Spleen (tissue), 13 donors: ENCODE data around the gene PATE1. TPM values are rescaled to one million over a fixed set of nuclear protein-coding genes. Genes with fewer than 3 reads are reported as not detected.
"Not testable (repeated sequence)": the region's sequence is repeated elsewhere in the genome, so short reads cannot be mapped to it uniquely, and the experiment has no call there.

Experiments used
- DNase-seq: peaks from one replicate; pipeline ENCODE4 v3.0.0-alpha.2; 2020
- H3K27ac ChIP-seq, 8 donors: fragments of 200-600 bp; sonication (generic) in 7 of 8; 1 replicate in 4 of 8; 2 replicates in 4 of 8; pipeline versions ENCODE4 v1.5.0 to v1.8.0; 2016 to 2021; ENCODE audit warnings: inconsistent platforms in 4 of 8, mild to moderate bottlenecking in 4 of 8, moderate library complexity in 1 of 8
- H3K27me3 ChIP-seq, 7 donors: fragments of 200-600 bp; sonication (generic) in 6 of 7; replicated peaks in 1 of 7; 1 replicate in 4 of 7; 2 replicates in 3 of 7; pipeline versions ENCODE4 v1.5.0 to v1.8.0; 2016 to 2021; ENCODE audit warnings: inconsistent platforms in 3 of 7, mild to moderate bottlenecking in 1 of 7
- H3K36me3 ChIP-seq, 6 donors: fragments of 200-600 bp; sonication (generic) in 5 of 6; 1 replicate in 4 of 6; 2 replicates in 2 of 6; pipeline versions ENCODE4 v1.5.0 to v1.8.0; 2016 to 2021; ENCODE audit warnings: inconsistent platforms in 2 of 6
- H3K4me1 ChIP-seq, 6 donors: fragments of 200-600 bp; sonication (generic) in 5 of 6; 1 replicate in 3 of 6; 2 replicates in 3 of 6; pipeline versions ENCODE4 v1.5.0 to v1.8.0; 2016 to 2021; ENCODE audit warnings: inconsistent platforms in 3 of 6
- H3K4me3 ChIP-seq, 8 donors: fragments of 200-600 bp; sonication (generic) in 7 of 8; 1 replicate in 4 of 8; 2 replicates in 4 of 8; pipeline versions ENCODE4 v1.5.0 to v1.8.0; 2016 to 2021; ENCODE audit warnings: inconsistent platforms in 4 of 8, mild to moderate bottlenecking in 4 of 8, moderate library complexity in 2 of 8
- H3K9me3 ChIP-seq, 8 donors: fragments of 200-600 bp; sonication (generic) in 7 of 8; 1 replicate in 4 of 8; 2 replicates in 4 of 8; pipeline versions ENCODE4 v1.5.0 to v1.8.0; 2016 to 2021; ENCODE audit warnings: inconsistent platforms in 4 of 8
- POLR2A ChIP-seq, 3 donors: fragments of 450-650 bp; IDR thresholded peaks; one replicate each; pipeline ENCODE4 v1.5.1; 2017; ENCODE audit warnings: antibody characterized with exemption in 3 of 3, mild to moderate bottlenecking in 1 of 3
- POLR2AphosphoS5 ChIP-seq, 3 donors: sonication (generic); formaldehyde crosslinking; IDR thresholded peaks; one replicate each; pipeline ENCODE4 v1.5.1; 2017; ENCODE audit warnings: antibody characterized with exemption in 3 of 3
- WGBS, 5 donors: extraction: QIAGEN DNeasy Blood & Tissue Kit in 3 of 5; methylation state at CpG; one replicate each; pipeline versions ENCODE4 v1.1.5 to v1.1.7; 2013 to 2018; 5-methylcytosine and 5-hydroxymethylcytosine counted together
- intact Hi-C: fragments of 100-400 bp; cut with DNase I; formaldehyde crosslinking; loops from one replicate; pipeline ENCODE4 v1.15.0; 2023; ENCODE audit warnings: low total_unique reads
- long read RNA-seq, 2 donors: transcript quantifications; one replicate each; lab custom pipeline, GENCODE V29; 2026
- polyA plus RNA-seq, 3 donors: library from polyadenylated mRNA; stranded (reverse); fragments of 200-250 nt; gene quantifications; one replicate each; pipeline ENCODE4 v1.2.1, GENCODE V29; 2013
- total RNA-seq, 7 donors: library from RNA; depleted of rRNA in 3 of 7; stranded (reverse); fragments of >200 nt in 3 of 7; fragmentation: NEBNext Ultra II Directional in 4 of 7; extraction: Animal tissue kit (Norgen Biotek cat#: 25700) in 4 of 7; gene quantifications; one replicate each; pipeline versions ENCODE4 v1.1.0 to v1.2.1, GENCODE V29; 2016 to 2021
- TF ChIP-seq, protein P1 (sequence below), 11 experiments: fragments of 200-600 bp in 7 of 11; fragments of 450-650 bp in 4 of 11; sonication (generic) in 4 of 11; IDR thresholded peaks in 8 of 11; conservative IDR thresholded peaks in 3 of 11; 1 replicate in 7 of 11; 2 replicates in 4 of 11; pipeline versions ENCODE4 v1.4.0 to v1.8.0; 2016 to 2021; ENCODE audit warnings: antibody characterized with exemption in 11 of 11, inconsistent platforms in 4 of 11, mild to moderate bottlenecking in 1 of 11
- donor health status: healthy with polysubstance abuse.
- donor health status: DM: no; HTN: no; CAD: no; lungs with moderate emphysema.
- donor health status: DM: no; HTN: no; CAD: no.
- donor health status: Bipolar disorder and iron deficiency.
- donor health status: healthy.
- donor health status: DM: no; HTN: no; CAD: no.
- donor health status: DM: yes; HTN: yes; CAD: no.

The PATE1 gene, protein sequence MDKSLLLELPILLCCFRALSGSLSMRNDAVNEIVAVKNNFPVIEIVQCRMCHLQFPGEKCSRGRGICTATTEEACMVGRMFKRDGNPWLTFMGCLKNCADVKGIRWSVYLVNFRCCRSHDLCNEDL
- total RNA-seq (not detected), polyA plus RNA-seq (not detected)
- long read RNA-seq, donor 1: 0 reads
- long read RNA-seq, donor 2: 0 reads

DNA sequence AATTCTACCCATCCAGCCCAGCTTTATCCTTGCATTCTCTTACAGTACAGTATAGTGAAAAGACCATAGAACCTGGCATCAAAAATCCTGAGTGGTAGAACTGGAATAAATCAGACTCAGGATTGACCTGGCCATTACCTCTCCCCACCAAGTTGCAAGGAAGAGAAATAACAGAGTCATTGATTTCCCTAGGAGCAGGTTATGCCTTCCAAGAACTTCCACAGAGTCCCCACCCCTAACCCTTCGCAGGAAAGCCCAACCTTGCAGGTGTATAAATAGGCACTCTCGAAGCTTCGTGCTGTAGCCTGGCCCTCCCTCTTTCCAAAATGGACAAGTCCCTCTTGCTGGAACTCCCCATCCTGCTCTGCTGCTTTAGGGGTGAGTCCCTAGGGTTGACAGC, at the start of gene PATE1:
Gene PATE1, plus strand, starts transcription at position 301 of the 400 bp plus-strand sequence. Its CDS starts 26 bp downstream, at position 327.
- H3K27me3 ChIP-seq: peaks cover 0 to 63% (median 0%) of the 10 kb centered on the region in 7 donors
- no peak for DNase-seq
- no peak within 1 kb of the TSS for H3K4me3 ChIP-seq
- TF ChIP-seq, protein P1, sequence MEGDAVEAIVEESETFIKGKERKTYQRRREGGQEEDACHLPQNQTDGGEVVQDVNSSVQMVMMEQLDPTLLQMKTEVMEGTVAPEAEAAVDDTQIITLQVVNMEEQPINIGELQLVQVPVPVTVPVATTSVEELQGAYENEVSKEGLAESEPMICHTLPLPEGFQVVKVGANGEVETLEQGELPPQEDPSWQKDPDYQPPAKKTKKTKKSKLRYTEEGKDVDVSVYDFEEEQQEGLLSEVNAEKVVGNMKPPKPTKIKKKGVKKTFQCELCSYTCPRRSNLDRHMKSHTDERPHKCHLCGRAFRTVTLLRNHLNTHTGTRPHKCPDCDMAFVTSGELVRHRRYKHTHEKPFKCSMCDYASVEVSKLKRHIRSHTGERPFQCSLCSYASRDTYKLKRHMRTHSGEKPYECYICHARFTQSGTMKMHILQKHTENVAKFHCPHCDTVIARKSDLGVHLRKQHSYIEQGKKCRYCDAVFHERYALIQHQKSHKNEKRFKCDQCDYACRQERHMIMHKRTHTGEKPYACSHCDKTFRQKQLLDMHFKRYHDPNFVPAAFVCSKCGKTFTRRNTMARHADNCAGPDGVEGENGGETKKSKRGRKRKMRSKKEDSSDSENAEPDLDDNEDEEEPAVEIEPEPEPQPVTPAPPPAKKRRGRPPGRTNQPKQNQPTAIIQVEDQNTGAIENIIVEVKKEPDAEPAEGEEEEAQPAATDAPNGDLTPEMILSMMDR (IDR thresholded peaks at IDR 0.05 in 8 of 11, conservative IDR thresholded peaks at IDR 0.05 in 3 of 11): no peak
- TF ChIP-seq POLR2AphosphoS5 (IDR thresholded peaks at IDR 0.05) (no peak), POLR2A (IDR thresholded peaks at IDR 0.05) (no peak)
- H3K36me3 ChIP-seq: no peaks in the 10 kb centered on the region
- H3K27ac ChIP-seq: no peak within 1 kb of the TSS
- H3K9me3 ChIP-seq: no peaks in the 10 kb centered on the region
- H3K4me1 ChIP-seq: no peaks in the 10 kb centered on the region
- intact Hi-C loops: no loop called here
- 78 to 94% (median 85%) methylated on average over 3 of the region's 3 CpGs for WGBS, 5 donors

DNA sequence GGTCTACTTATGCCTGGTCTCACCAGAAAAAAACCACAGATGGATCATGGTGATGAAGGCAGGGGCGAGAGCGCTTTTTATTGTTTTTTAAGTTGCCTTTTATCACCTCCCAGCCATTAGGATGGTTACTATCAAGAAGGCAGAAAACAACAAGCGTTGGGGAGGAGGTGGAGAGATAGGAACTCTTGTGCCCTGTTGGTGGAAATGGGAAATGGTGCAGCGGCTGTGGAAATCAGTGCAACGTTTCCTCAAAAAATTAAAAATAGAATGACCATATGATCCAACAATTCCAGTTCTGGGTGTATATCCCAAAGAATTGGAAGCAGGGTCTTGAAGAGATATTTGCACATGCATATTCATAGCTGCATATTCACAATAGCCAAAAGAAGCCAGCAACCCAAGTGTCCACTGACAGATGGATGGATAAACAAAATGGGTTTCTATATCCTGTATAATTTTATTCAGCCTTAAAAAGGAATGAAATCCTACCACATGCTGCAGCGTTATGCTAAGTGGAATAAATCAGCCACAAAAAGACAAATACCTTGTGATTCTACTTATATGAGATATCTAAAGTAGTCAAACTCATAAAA, 45.0 kb upstream of the PATE1 start:
- Histone ChIP-seq H3K9me3 (no peaks in the 10 kb centered on the region), H3K4me3 (no peak overlapping the region), H3K27me3 (peaks cover 0 to 27% (median 0%) of the 10 kb centered on the region in 7 donors), H3K36me3 (no peaks in the 10 kb centered on the region), H3K4me1 (no peaks in the 10 kb centered on the region), H3K27ac (no peak overlapping the region)
- intact Hi-C loops: no loop called here
- no peak for TF ChIP-seq POLR2AphosphoS5 (IDR thresholded peaks at IDR 0.05)
- TF ChIP-seq, protein P1 (IDR thresholded peaks at IDR 0.05 in 8 of 11, conservative IDR thresholded peaks at IDR 0.05 in 3 of 11): no peak
- no peak for TF ChIP-seq POLR2A (IDR thresholded peaks at IDR 0.05)
- WGBS, 5 donors: 76 to 89% (median 83%) methylated on average over 6 of the region's 6 CpGs
- DNase-seq: no peak

DNA sequence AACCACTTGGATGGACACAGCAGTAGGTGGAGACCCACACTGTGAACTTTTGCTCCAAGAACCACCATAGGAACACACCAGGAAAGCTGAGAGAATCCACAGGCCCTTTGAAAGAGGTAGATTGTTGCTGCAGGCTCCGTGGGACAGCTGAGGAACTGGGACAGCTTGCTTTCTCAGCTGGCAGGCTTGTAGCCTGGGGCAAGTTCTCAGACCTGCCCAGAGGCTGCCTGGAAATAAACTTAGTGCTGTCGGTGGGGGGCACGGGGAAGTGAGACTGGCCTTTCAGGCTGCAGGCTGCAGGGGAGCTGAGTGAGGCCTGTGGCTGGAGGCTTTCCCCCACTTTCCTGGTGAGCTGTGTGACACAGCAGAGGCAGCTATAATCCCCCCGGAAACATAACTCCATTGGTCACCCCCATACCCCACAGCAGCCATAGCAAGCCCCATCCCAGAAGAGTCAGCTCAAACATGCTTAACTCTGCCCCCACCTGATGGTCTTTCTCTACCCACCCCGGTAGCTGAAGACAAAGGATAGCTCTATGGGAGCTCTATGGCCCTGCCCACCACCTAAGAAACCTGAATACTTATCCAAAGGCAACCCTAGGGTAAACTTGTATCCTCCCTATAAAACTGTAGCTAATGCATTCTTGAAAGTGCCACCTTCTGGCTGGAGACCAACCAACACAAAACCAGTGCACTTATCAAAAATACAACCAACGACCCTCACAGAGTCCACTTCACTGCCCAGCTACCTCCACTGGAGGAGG, 44.0 kb upstream of the PATE1 start:
- WGBS, 5 donors: 53 to 61% (median 56%) methylated on average over 4 to 6 of the region's 6 CpGs
- TF ChIP-seq POLR2A (IDR thresholded peaks at IDR 0.05) (no peak), POLR2AphosphoS5 (IDR thresholded peaks at IDR 0.05) (no peak)
- H3K9me3 ChIP-seq: no peaks in the 10 kb centered on the region
- H3K27me3 ChIP-seq: peaks cover 0 to 27% (median 0%) of the 10 kb centered on the region in 7 donors
- DNase-seq: no peak
- no peaks in the 10 kb centered on the region for H3K36me3 ChIP-seq
- no peak overlapping the region for H3K27ac ChIP-seq
- no peak overlapping the region for H3K4me3 ChIP-seq
- H3K4me1 ChIP-seq: no peaks in the 10 kb centered on the region
- intact Hi-C loops: no loop called here

DNA sequence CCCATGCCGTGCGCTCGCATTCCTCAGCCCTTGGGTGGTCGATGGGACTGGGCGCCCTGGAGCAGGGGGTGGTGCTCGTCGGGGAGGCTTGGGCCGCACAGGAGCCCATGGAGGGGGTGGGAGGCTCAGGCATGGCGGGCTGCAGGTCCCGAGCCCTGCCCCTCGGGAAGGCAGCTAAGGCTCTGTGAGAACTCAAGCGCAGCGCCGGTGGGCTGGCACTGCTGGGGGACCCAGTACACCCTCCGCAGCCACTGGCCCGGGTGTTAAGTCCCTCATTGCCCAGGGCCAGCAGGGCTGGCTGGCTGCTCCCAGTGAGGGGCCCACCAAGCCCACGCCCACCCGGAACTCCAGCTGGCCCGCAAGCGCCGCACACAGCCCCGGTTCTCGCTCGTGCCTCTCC, 41.4 kb upstream of the PATE1 start:
- DNase-seq, H3K4me3 ChIP-seq, H3K27ac ChIP-seq, H3K36me3 ChIP-seq, H3K4me1 ChIP-seq, intact Hi-C loops, H3K9me3 ChIP-seq: not testable (repeated sequence)
- H3K27me3 ChIP-seq: peaks cover 0 to 14% (median 0%) of the 10 kb centered on the region in 7 donors
- WGBS, 5 donors: 89 to 95% (median 94%) methylated on average over 12 to 24 of the region's 24 CpGs; no CpG with 5 or more reads in 1 of the 5 donors

DNA sequence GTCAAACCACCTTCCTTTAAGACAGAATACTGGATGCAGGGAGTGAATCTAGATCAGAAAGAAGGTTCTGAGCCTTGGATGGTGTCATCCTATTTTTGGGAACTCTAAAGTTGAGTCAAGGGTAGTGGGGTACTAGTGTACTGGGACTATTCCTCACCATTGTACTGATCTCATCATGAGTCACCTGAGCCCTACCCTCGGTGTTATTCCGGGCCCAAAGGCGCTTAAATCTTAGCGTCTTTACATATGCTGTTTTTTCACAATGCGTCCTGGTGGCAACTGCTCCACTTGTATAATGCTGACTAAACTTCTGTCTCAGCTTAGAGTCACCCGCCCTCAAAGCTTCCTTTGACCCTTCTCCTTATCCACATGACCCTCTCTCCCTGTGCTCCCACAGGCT, 25.3 kb upstream of the PATE1 start:
- Histone ChIP-seq H3K36me3 (no peaks in the 10 kb centered on the region), H3K9me3 (peaks cover 0 to 10% (median 4%) of the 10 kb centered on the region in 8 donors), H3K4me3 (no peak overlapping the region), H3K4me1 (no peaks in the 10 kb centered on the region), H3K27me3 (peaks cover 0 to 42% (median 0%) of the 10 kb centered on the region in 7 donors), H3K27ac (no peak overlapping the region)
- intact Hi-C loops: no loop called here
- WGBS, 5 donors: 82 to 92% (median 82%) methylated on average over 6 of the region's 6 CpGs
- TF ChIP-seq POLR2AphosphoS5 (IDR thresholded peaks at IDR 0.05): no peak
- TF ChIP-seq, protein P1 (IDR thresholded peaks at IDR 0.05 in 8 of 11, conservative IDR thresholded peaks at IDR 0.05 in 3 of 11): no peak
- no peak for TF ChIP-seq POLR2A (IDR thresholded peaks at IDR 0.05)
- DNase-seq: no peak
